GM12892 (cell line): Measurements from ENCODE around the gene EPX.
A peak's percentile ranks its signal among the peaks of the same experiment; 100 is the strongest.

Experiments used
- DNase-seq: peaks from one replicate; pipeline ENCODE4 v3.0.0; 2011; ENCODE audit not compliant: insufficient read length
- FAIRE-seq: peaks from 2 replicates; lab custom pipeline; 2011; peaks lifted over from hg19 to GRCh38; lab: Jason Lieb, UNC
- POLR2A ChIP-seq: IDR thresholded peaks from 2 replicates; pipeline ENCODE4 v1.6.1; 2011; ENCODE audit warnings: low read depth, low read length, control low read depth
- POLR2AphosphoS5 ChIP-seq: IDR thresholded peaks from 2 replicates; pipeline ENCODE4 v1.6.1; 2011; ENCODE audit warnings: low read depth, low read length, control low read depth
- TAF1 ChIP-seq: IDR thresholded peaks from 2 replicates; pipeline ENCODE4 v1.6.1; 2011; ENCODE audit warnings: low read depth, mild to moderate bottlenecking, control low read depth, low read length, borderline replicate concordance

EPX gene

DNA sequence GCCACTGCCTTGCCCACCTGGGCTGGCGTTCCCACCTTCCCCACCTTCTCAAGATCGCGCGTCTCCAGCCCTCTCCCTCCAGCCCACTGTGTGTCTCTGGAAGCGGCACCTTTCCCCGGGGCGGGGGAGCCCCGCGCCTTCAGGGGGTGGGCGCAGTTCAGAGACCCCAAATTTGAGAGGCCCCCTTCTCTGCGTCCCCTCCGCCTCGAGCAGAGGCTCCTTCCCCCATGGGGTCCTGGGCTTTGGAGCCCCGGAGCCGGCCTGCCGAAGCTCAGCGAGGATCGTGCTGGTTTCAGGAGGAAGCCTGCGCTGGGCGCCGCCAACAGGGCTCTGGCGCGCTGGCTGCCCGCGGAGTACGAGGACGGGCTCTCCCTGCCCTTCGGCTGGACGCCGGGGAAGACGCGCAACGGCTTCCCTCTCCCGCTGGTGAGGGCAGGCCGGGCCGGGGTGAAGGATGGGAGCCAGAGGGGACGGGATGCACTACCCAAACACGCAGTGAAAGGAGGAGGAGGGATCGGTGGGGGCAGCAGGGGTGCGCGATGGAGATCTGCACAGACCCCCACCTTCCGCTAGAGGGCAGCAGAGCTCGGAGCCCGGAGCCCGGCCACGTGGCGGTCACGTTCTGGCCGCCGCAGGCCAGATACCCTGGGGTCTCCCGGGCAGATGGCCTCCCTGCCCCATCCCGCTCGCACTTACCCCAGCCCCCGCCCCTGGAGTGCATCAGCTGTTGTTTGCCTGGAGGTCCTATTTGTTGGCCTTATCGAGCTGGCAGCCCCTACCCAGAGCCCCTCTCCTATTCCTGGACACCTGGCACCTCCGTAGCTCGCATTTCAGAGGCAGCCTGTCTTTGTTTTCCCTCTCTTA is 57.0 kb downstream of the EPX start:
- FAIRE-seq = peak; percentile 85

DNA sequence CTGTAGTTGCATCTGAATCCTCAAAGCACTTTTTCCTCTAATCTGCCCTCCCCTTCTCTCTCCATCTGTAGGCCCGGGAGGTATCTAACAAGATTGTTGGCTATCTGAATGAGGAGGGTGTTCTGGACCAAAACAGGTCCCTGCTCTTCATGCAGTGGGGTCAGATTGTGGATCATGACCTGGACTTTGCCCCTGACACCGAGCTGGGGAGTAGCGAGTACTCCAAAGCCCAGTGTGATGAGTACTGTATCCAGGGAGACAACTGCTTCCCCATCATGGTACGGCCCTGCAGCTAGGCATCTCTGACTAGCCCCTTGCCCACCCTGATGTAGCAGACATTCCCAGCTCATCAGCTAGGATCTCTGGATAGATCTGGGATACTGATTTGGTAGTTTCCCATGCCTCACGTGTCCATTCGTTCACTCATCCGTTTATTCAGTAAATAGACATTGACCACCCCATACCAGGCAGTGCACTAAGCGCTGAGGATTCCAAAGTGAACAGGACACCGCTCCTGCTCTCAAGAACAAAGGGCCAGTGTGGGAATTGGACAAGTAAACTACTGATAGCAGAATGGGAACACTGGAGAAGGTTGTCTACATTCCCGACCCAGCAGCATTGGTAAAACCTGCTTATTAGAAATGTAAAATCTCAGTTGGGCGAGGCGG is 58.0 kb downstream of the EPX start:
- DNase-seq = no peak
- TF ChIP-seq TAF1 (no peak), POLR2AphosphoS5 (no peak)
- FAIRE-seq = peak; percentile 65

More for the DNA sequence above, 57.0 kb downstream of the EPX start:
- DNase-seq = peak; percentile 93
- TF ChIP-seq POLR2AphosphoS5 (no peak), POLR2A (no peak), TAF1 (no peak)

DNA sequence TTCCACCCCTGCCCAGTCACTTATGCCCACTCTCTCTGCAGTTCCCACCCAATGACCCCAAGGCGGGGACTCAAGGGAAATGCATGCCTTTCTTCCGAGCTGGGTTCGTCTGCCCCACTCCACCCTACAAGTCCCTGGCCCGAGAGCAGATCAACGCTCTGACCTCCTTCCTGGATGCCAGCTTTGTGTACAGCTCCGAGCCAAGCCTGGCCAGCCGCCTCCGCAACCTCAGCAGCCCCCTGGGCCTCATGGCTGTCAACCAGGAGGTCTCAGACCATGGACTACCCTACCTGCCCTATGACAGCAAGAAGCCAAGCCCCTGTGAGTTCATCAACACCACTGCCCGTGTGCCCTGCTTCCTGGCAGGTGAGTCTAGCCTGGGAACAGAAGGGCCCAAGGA is 59.6 kb downstream of the EPX start:
- DNase-seq (no peak), FAIRE-seq (no peak)
- TF ChIP-seq TAF1 (no peak), POLR2AphosphoS5 (no peak), POLR2A (no peak)

DNA sequence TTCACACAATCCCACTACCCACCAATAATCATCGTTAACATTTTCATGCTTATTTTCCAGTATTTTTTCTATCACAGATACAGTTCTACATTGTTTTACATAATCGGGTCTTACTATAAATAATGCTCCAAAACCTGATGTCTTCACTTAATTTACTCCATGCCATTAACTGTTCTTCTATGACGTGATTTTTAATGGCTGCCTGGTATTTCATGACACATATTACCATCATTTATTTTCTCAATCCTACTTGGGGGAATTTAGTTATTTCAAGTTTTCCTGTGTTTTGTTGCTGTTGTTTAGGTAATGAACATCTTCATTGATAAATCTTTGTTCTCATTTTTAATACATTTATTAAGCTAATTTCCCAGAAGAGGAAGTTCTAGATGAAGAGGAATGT is 60.6 kb downstream of the EPX start:
- TF ChIP-seq TAF1 = no peak
- no peak for TF ChIP-seq POLR2A
- TF ChIP-seq POLR2AphosphoS5 = no peak
- FAIRE-seq = no peak

More for the DNA sequence above, 60.6 kb downstream of the EPX start:
- DNase-seq = no peak
